Retinal pigment epithelial cell (primary cell): ENCODE data around the gene PRM3.

Source experiments
- DNase-seq: peaks from one replicate; pipeline ENCODE4 v3.0.0-alpha.2; 2010; ENCODE audit warnings: low read depth
- H3K4me3 ChIP-seq: 2 replicates; pipeline ENCODE4 v1.5.1; 2011; ENCODE audit warnings: mild to moderate bottlenecking, low read length, control low read depth, moderate library complexity
- CTCF ChIP-seq: conservative IDR thresholded peaks from 2 replicates; pipeline ENCODE4 v1.5.1; 2011; ENCODE audit warnings: low read depth, low read length, control low read depth, inconsistent platforms

The PRM3 gene

GRCh38 chr16:11251525-11252481 is 21.6 kb downstream of the PRM3 start:
- TF ChIP-seq CTCF: no peak
- no peak for DNase-seq
- H3K4me3 ChIP-seq: no peak overlapping the region

- no peak for DNase-seq
- H3K4me3 ChIP-seq: no peak overlapping the region
- TF ChIP-seq CTCF: no peak
Observed at GRCh38 chr16:11250786-11251524, 22.5 kb downstream of the PRM3 start.

- H3K4me3 ChIP-seq: no peak overlapping the region
- TF ChIP-seq CTCF: no peak
- no peak for DNase-seq
Observed at GRCh38 chr16:11250091-11250785, 23.2 kb downstream of the PRM3 start.

- no peak for DNase-seq
- no peak for TF ChIP-seq CTCF
- H3K4me3 ChIP-seq: no peak overlapping the region
Observed at GRCh38 chr16:11249233-11250061, 24.0 kb downstream of the PRM3 start.

- no peak for DNase-seq
- no peak for TF ChIP-seq CTCF
- no peak overlapping the region for H3K4me3 ChIP-seq
Observed at GRCh38 chr16:11248133-11248532, 25.3 kb downstream of the PRM3 start.

- no peak for DNase-seq
- no peak overlapping the region for H3K4me3 ChIP-seq
- TF ChIP-seq CTCF: no peak
Observed at GRCh38 chr16:11245988-11246387, 27.4 kb downstream of the PRM3 start.
